ENCODE data around the gene DNAJC17.

DNAJC17 gene, protein sequence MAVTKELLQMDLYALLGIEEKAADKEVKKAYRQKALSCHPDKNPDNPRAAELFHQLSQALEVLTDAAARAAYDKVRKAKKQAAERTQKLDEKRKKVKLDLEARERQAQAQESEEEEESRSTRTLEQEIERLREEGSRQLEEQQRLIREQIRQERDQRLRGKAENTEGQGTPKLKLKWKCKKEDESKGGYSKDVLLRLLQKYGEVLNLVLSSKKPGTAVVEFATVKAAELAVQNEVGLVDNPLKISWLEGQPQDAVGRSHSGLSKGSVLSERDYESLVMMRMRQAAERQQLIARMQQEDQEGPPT
- 4.3 to 26.7 (median 9.9) reads per million in 17 experiments for total RNA-seq

DNA sequence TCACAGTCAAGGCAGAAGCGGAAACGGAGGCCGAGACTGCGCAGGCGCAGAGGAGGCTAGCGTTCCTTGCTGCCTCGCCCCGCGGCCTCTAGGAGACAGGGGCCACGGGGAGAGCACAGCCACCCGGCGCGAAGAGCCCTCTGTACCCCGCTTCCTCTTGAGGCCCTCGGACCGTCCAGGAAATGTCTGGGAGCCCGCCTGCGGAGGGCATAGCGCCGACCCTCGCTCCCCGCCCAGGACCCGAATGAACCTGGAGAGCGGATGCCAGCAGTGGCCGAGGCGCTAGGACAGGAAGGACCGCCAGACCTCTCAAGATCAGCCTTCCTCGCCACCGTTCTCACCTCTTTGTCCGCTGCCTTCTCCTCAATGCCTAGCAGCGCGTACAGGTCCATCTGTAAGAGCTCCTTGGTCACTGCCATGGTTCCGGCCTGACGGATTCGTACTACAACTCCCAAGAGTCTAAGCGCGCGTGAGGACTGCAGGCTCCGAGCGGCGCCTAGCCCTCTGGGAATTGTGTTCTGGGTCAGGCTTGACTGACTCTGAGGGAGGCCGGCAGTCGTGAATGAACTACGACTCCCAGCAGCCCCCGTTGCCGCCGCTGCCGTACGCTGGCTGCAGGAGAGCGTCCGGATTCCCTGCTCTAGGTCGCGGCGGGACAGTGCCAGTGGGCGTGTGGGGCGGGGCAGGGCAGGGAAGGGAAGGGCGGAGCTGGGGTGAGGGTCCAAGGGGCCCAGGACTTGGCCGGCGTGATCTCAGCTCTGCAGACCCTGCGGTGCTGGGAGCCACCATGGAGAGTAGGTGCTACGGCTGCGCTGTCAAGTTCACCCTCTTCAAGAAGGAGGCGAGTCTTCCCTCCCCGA lies at the start of gene DNAJC17, which contains the start of gene ZFYVE19:
Gene DNAJC17 (minus strand): TSS at position 446 of the 860 bp plus-strand sequence. CDS start 27 bp downstream, at position 419.
Gene ZFYVE19 (plus strand): TSS at position 62 of the 860 bp plus-strand sequence. CDS start 501 bp downstream, at position 563.
- DNase-seq: peak; percentile 98 to 99 (median 98)

GRCh38 chr15:40856746-40857145 lies 49.5 kb upstream of the DNAJC17 start:
- DNase-seq: no peak

DNA sequence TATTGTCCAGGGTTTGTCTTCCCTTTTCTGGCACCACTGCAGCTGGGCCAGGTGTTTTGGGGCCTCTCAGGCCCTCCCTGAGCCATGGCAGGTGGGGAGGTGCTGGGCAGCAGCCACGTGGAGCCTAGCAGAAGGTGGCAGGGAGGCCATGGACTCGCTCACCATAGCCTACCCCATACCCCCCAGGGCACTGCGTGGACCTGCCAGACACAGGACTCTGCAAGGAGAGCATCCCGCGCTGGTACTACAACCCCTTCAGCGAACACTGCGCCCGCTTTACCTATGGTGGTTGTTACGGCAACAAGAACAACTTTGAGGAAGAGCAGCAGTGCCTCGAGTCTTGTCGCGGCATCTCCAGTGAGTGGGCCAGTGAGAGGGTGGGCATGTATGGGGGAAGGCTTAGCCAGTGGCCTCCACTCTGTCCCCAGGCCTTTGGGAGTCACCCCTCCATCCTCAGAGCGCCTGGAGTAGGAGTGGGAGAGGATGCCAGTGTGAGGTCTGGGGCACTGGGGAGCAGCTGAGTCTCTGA lies 48.5 kb upstream of the DNAJC17 start:
- DNase-seq: no peak

GRCh38 chr15:40854161-40854560 lies 46.9 kb upstream of the DNAJC17 start:
- no peak for DNase-seq

DNA sequence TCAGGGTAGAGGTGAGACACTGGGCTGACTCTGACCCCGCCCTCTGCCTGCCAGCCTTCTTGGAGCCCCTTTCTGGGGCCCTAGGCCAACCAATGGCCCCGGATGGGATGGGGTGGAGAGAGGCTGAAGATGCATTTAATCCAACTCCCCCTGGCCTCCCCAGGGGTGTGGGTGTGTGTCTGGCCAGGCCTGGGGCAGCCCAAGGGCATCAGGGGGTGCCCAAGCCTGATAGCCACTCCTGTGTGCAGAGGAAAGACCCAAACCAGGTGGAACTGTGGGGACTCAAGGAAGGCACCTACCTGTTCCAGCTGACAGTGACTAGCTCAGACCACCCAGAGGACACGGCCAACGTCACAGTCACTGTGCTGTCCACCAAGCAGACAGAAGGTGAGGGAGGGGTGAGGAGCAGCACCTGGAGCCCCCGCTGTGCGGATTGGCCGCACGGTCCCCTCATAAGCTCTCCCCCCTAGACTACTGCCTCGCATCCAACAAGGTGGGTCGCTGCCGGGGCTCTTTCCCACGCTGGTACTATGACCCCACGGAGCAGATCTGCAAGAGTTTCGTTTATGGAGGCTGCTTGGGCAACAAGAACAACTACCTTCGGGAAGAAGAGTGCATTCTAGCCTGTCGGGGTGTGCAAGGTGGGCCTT lies 46.1 kb upstream of the DNAJC17 start:
- DNase-seq: no peak

DNA sequence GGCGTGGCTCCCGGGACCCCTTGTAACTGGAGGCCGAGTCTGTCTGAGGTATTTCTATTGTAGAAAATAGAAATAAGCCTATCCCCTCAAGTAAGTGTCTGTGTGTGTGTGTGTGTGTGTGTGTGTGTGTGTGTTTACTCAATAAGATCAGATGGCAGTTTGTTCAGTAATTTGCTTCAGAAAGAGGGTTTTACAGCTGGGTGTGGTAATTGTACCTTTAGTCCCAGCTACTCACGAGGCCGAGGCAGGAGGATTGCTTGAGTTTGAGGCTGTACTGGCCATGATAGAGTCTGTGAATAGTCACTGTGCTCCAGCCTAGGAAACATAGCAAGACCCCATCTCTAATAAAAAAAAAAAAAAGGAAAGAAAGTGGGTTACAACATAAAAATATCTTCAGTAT lies 45.3 kb upstream of the DNAJC17 start:
- DNase-seq: no peak

DNA sequence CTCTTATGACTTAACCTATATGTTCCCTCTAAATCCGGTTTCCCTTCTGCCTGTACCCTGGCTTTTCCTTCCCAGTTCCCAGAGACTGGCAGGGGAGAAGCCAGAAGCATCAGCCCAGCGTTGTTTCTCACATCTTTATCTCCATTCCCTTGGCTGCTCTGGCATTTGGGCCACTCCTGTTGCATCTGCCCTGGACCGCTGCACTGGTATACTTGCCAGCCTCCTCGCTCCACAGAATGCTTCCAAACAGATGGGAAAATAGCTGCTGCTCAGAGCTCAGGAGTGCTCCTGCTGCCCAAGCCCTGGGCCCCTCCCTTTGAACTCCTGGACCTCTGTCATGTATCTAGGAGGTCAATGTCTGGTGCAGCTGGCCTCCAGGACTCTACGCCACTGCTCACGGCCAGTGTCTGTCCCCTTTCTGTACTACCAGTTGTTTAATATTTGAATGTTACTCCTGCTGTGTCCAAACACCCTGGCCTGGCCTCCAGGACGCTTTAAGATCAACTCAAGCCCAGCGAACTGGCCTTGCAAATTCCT lies 43.4 kb upstream of the DNAJC17 start:
- DNase-seq: no peak

- DNase-seq: peak; percentile 87 to 96 (median 94)
Observed at GRCh38 chr15:40847223-40847961, 40.1 kb upstream of the DNAJC17 start.

DNA sequence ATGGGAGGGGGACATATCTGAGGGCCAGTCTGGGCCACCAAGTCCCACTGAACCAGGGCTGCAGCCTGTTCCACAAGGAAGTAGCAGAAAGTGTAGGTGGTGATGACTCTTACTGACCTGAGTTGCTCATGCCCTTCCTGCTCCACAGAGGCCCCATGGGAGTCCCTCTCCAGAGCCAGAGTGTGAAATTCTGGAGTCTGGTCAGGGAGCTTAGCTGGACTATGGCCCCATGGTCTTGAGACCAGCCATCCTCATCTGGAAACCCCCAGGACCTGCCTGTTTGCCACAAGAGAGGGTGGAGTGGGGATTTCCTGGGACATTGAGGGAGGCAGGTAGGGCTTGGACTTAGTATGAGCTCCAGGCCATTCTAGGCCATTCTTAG lies 39.6 kb upstream of the DNAJC17 start:
- peak; percentile 62 to 81 (median 79) for DNase-seq

GRCh38 chr15:40845511-40846284 lies 38.4 kb upstream of the DNAJC17 start:
- DNase-seq: peak in 3 of 4 experiments; percentile 30 to 45 (median 31)

- peak in 3 of 4 experiments; percentile 48 to 55 (median 49) for DNase-seq
Observed at GRCh38 chr15:40845036-40845435, 37.8 kb upstream of the DNAJC17 start.

DNA sequence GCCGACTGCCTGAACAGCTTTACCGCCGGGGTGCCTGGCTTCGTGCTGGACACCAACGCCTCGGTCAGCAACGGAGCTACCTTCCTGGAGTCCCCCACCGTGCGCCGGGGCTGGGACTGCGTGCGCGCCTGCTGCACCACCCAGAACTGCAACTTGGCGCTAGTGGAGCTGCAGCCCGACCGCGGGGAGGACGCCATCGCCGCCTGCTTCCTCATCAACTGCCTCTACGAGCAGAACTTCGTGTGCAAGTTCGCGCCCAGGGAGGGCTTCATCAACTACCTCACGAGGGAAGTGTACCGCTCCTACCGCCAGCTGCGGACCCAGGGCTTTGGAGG lies 37.4 kb upstream of the DNAJC17 start:
- DNase-seq: peak; percentile 48 to 73 (median 59)

DNA sequence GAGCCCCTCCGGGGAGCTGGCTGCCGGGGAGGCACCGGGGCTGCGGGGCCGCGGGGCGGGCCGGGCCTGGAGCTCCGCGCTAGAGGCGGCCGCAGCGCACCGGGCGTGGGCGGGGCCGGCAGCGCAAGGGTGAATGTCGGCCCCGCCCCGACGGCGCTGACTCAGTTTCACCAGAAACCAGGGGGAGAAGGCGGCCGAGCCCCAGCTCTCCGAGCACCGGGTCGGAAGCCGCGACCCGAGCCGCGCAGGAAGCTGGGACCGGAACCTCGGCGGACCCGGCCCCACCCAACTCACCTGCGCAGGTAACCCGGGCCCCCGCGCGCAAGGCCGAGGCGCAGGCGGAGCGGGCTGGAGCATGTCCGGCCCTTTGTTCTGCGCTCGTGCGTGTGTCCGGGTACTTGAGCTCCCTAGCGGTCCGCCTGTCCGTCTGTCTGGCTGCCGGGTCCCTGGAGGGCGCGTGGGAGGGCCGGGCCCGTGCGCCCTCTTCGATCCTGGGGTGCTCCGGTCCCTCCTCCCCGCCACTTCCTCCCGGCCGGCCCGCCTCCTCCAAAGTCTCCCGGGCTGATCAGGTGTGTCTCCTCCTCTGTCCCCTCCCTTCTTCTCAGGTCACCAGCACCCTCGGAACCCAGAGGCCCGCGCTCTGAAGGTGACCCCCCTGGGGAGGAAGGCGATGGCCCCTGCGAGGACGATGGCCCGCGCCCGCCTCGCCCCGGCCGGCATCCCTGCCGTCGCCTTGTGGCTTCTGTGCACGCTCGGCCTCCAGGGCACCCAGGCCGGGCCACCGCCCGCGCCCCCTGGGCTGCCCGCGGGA lies 36.8 kb upstream of the DNAJC17 start, which contains the start of gene SPINT1:
Gene SPINT1 (plus strand): TSS at position 164 of the 811 bp plus-strand sequence. CDS start 507 bp downstream, at position 671.
- DNase-seq: peak; percentile 38 to 83 (median 64)

DNA sequence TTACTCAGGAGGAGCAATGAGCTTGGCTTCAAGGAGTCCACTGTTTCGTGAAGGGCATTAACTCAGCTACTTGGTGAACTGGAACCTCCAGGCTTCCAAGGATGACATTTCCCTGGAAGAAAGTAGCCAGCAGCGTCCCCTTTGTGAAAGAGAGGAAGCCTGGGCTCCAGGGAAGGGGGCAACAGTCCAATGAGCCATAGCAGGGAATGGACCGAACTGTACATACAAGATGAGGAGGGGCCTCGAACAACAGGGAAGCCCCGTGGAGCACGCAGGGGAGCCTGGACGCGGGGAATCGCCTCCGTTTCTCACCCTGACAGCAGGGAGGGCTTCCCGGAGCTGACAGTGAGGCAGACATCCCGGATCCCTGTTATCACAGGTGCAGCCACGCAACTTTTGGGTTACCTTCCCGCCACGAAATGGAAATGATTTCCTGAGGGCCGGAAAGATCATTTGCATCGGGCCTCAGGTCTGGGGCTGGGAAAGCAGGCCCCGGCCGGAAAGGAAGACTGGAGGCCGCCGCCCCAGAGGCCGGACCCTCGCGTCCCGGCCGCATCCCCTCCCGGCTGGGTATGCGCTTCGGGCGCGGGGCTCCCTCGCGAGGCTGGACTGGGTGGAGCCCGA lies 36.1 kb upstream of the DNAJC17 start:
- no peak for DNase-seq

- DNase-seq: no peak
Observed at GRCh38 chr15:40841741-40842140, 34.5 kb upstream of the DNAJC17 start.

DNA sequence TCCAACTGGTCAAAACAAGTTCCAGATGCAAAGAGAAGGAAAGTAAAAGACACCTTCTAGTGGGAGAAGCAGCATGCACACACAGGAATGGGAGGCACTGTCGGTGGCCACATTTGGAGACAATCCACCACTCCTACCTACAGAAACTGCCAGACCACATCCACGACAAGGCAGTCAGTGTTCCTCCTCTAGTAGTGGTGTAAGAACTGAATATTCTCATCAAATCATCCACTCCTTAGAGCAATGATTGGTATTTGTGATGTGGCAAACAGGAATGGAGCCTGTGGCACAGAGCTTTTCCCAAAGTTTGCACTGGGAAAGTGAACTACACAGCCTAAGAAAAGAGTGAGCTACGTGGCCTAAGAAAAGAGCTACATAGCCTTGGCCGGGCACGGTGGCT lies 31.5 kb upstream of the DNAJC17 start:
- DNase-seq: no peak

DNA sequence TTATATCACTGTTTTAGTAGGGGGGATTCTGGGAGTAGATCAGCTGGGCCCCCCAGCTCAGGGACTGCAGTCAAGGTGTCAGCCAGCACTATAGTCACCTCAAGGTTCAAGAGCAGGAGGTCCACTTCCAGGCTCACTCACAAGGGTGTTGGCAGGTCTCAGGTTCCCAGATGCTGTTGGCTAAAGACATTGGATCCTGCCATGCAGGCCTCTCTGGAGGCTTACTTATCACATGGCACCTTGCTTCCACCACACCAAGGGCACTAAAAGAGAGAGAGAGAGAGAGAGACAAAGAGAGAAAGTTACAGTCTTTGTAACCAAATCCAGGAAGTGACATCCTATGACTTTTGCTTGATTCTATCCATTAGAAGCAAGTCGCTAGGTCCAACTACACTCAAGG lies 28.7 kb upstream of the DNAJC17 start:
- no peak for DNase-seq

GRCh38 chr15:40832903-40833302 lies 25.6 kb upstream of the DNAJC17 start:
- no peak for DNase-seq

DNA sequence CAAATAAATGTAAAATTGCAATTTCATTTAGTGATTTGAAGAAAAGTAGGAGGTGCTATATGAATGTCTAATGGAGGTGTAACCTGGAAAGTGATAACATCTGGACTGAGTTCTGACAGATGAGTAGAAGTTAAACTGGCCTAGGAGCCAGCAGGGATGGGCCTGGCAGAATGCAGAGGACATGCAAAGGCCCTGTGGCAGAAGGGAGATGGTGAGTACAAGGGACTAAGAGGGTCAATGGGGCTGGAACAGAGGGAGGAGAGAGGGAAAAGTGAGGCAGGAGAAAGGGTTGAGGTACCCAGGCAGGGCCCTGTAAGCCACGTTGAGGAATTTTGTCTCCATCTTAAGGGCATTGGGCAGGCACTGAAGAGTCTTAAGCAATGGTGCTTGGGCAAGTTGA lies 24.6 kb upstream of the DNAJC17 start:
- DNase-seq: no peak

Measured in suppressor macrophage (primary cell).